ENCODE measurements around the gene DQX1.
A peak's percentile ranks its signal among the peaks of the same experiment; 100 is the strongest.

The DQX1 gene

GRCh38 chr2:74553892-74554819 lies 28.1 kb upstream of the DQX1 start, which contains the start of the genes DOK1 and LOXL3:
DOK1 (plus strand) TSS chr2:74554720; CDS start chr2:74554755, 35 bp downstream.
LOXL3 (minus strand) TSS chr2:74553942; CDS start chr2:74552634, 1,308 bp downstream.
- peak; percentile 50 for DNase-seq (ENCODE audit: low spot score)

DNA sequence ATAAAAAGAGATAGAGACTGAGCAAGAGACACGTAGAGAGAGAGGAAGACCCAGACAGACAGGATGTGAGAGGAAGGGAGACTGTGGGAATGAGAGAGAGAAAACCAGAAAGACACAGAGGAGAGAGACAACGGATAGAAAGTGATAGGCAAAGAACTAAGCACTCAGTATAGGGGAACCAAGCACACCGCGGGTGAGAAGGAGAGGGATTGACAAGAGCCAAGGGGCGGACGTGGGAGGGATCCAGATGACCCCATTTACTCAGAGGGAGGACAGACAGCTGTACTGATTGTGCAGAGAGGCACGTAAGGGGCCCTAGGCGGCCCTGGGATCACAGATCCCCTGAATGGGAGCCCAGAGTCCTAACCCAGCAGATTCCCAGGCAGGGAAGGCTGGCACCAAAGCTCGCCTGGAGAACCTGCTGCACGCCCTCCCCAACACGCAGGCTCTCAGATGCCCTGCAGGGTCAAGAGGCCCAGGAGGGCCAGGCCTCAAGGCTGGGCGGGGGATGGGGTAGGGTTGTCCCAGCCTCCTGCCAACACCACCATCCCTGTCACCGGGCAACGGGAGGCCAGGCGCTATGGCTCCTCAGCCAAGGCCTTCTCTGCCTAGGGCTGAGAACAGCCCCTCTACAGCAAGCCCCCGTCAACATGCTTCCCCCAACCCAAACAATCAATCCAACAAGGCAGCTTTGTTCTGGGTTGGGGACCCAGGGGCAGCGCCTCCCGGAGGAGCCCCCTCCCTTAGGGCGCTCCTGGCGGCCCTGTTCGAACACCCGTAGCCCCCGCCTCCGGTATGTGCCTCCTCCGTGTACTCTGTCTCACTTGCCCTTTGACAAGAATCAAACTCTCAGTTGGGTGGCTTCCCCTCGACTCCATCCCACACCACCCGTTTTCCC lies 27.1 kb upstream of the DQX1 start:
- DNase-seq (ENCODE audit: low spot score): no peak

DNA sequence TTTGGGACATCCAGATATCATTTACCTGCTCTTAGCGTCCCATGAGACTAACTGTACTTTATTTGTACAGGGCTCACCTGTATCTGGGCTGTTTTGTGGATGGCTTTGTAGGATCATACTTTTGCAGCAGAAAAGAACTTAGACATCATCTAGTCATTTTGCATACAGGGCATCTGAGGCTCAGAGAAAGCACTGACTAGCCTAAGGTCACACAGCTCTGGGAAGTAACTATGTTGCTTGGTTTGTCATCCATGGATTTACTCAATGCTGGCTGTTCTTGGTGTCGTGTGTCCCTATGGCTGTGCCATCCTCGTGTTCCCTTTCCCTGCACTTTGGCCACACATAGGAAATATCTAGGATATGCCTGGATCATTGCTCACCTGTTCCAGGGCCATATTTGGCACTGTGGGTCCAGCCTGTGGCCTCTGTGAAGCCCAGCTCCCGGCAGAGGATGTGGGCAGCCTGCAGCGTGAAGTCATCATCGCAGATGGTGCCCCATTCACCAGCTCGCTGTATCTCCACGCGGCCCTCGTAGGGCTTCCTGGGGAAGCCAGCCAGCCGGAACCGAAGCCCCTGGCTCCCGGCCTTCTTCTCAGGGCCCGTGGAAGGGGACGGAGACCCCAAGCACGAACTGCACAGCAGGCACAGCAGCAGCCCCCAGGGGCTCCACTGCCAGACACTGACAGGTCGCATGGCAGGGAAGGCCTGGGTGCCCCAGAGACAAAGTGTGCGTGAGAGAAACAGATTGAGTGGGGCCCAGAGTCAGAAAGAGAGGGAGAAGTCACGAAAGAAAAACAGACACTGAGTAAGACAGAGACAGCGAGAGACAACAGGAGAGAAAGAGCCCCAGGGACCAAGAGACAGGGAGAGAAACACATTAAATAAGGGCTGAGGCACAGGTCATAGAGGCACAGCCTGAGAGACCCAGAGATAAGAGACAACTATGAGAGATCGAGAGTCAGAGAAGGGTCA lies 26.2 kb upstream of the DQX1 start:
- DNase-seq (ENCODE audit: low spot score): no peak

- no peak for DNase-seq (ENCODE audit: low spot score)
These were observed 25.5 kb upstream of the DQX1 start for GRCh38 chr2:74551530-74551929.

DNA sequence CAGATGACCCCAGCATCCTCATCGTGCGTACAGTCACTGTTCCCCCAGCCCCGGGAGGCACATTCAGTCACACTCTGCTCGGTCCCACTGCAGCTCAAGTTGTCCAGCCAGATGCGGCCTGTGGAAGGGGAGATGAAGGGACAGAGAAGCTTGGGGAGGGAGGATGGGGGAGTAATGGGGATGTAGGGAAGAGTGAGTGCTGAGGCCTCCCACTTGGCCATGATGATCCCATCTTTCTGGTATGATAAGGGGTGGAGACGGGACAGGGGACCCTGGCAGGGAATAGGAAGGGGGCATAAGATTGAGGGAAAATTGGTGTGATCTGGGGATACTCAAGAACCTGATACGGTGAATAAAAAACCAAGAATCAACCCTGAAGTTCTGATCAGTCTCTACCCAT lies 24.2 kb upstream of the DQX1 start:
- DNase-seq (ENCODE audit: low spot score): no peak

- no peak for DNase-seq (ENCODE audit: low spot score)
These were observed 23.1 kb upstream of the DQX1 start for GRCh38 chr2:74548900-74549826.

DNA sequence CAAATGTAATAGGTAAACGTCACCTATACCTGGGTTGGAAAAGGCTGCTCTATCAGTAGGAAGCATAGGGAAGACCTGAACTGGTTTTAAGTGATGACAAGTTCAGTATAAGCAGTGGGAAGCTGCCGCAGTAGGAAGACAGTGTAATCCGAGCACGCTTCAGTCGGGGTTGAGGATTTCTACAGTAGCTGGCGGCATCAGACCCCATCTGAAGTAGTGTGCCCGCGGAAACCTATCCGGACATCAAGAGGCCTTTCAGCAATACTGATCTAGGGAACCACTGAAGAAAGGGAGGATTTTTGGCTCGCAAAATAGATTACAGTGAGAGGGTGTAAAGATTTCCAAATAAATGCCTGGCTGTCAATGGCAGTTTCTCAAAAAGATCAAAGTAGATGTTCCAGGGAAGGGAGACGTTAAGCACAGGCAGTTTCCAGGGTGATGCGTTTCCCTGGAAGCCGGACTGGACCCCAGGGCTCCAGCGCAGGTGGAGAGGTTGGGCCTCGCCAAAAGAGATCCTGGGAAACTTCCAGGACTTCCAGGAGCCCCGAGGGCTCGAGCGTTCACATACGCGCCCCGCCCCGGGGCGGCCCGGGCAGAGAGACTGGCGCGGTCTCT lies 22.4 kb upstream of the DQX1 start:
- DNase-seq (ENCODE audit: low spot score): no peak

DNA sequence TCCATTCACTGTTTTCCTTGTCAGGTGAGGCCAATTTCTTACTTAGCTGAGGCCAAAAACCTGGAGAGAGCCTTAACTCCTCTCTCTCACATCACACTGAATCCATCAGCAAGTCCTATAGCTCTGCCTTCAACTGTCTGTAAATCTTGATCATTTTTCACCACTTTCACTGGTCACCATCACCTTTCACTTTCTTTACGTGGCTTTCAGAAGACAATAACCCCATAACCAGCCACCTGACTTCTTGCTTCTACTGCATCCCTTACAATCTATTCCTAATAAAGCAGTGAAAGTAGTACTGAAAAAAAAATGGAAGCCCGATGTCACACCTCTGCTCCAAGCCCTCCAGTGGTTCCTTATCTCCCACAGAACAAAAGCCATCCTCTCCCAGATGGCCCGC lies 20.0 kb upstream of the DQX1 start:
- DNase-seq (ENCODE audit: low spot score): no peak

GRCh38 chr2:74544634-74545033 lies 18.6 kb upstream of the DQX1 start:
- DNase-seq (ENCODE audit: low spot score): no peak

- DNase-seq (ENCODE audit: low spot score): no peak
These were observed 16.9 kb upstream of the DQX1 start for GRCh38 chr2:74542978-74543377.

DNA sequence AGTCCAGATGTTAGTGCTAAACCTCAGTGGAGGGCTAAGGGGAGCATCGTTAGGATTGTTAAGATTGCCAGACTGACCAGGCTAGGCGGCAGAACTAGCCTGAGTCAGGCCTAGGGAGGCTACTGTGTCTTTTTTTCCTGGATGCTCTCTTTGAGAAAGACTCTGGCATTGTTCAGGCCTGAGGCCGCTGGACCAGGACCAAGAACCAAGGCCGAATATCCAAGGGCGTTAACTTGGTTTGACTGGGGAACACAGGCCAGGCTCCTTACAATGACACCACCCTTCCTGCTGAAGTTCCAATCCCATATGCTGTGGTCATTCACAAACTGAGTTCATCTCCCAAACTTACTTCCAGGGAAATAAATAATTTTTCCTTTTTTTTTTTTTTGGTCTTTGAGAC lies 14.3 kb upstream of the DQX1 start:
- no peak for DNase-seq (ENCODE audit: low spot score)

DNA sequence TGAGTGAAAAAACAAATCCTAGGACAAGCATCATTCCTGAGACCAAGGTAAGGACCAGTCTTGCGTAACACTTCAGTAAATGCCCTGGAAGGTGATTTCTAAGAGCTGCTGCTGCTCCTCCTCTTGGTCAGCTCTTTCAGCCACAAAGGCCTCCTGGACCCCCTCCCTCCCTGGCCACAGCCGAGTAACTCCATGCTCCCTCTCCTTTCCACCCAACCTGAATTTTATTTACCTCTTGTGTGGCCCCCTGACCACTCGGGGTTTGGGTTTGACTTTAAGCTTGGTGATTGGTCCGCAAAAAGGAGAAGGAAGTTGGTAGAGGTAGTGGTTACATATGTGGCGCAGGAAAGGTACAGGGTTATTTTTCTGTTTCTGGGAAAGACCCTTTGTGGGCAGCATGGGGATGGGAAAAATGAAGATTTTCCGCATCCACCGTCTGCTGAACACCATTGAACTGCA lies 12.9 kb upstream of the DQX1 start:
- DNase-seq (ENCODE audit: low spot score): no peak

GRCh38 chr2:74537140-74537539 lies 11.1 kb upstream of the DQX1 start:
- DNase-seq (ENCODE audit: low spot score): no peak

DNA sequence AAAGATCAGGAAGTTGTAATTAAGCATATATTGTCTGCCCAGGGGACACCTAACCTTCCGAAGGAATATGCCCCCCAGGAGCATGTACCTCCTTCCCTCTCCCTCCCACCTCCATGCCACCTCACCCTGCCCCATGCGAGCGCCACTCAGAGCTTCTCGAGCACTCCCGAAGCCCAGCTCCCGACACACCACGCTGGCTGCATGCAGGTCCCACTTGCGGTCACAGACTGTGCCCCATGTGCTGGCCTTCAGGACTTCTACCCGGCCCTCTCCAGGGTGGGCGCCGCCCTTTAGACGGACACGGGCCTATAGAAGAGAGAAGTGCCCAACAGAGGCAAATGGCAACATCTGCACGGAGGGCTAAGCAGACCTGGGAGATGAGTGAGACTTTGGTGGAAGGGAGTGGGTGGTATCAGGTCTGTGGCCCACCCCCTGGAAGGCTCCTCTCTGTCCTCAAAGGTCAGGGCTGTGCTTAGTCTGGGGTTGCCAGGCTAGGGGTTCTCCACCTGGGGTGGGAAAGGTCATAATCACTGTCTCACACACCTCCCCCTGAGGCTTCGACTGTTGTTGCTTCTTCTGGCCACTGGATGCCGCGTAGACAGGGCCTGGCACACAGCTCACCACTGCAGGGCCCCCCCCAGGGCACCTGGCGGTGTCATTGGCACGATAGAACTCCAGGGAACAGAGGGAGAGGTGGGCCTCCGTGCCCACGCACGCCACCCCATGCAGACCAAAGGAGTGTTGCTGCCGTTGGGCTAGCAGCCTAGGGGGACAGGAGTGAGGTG lies 10.3 kb upstream of the DQX1 start:
- no peak for DNase-seq (ENCODE audit: low spot score)

GRCh38 chr2:74535440-74535965 lies 9.5 kb upstream of the DQX1 start:
- DNase-seq (ENCODE audit: low spot score): no peak

GRCh38 chr2:74534411-74534810 lies 8.4 kb upstream of the DQX1 start:
- no peak for DNase-seq (ENCODE audit: low spot score)

GRCh38 chr2:74533464-74533863 lies 7.4 kb upstream of the DQX1 start:
- no peak for DNase-seq (ENCODE audit: low spot score)

DNA sequence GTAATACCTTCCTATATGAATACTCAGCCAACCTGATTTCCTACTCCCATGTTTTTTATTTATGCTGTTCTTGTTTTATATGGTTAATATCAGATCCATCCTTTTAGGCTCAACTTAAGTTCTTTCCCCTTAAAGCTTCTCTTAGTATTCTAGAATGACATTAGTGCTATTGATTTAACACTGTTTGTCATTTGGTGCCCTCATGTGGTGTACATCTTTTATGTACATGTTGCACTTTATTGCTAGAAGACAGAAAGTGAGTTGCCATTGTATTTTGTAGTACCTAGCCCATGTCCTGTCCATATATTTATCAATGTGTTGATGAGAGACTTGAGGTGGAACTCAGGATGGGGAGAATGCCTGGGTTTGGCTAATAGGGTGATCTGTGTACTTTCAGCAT lies 6.2 kb upstream of the DQX1 start:
- DNase-seq (ENCODE audit: low spot score): peak; percentile 51

GRCh38 chr2:74531666-74532065 lies 5.6 kb upstream of the DQX1 start:
- DNase-seq (ENCODE audit: low spot score): no peak
